ENCODE results near the gene AKT2.
A peak's percentile ranks its signal among the peaks of the same experiment; 100 is the strongest.

AKT2 gene

GRCh38 chr19:40312533-40312932 lies 27.4 kb upstream of the AKT2 start:
- Mint-ChIP-seq H3K9me3 (no peaks in the 10 kb centered on the region), H3K27ac (no peak overlapping the region), H3K4me3 (no peak overlapping the region), H3K27me3 (no peaks in the 10 kb centered on the region), H3K4me1 (no peaks in the 10 kb centered on the region), H3K36me3 (no peaks in the 10 kb centered on the region)

- Mint-ChIP-seq H3K27ac (no peak overlapping the region), H3K36me3 (no peaks in the 10 kb centered on the region), H3K4me3 (no peak overlapping the region), H3K9me3 (no peaks in the 10 kb centered on the region), H3K27me3 (no peaks in the 10 kb centered on the region), H3K4me1 (peaks cover 3% of the 10 kb centered on the region)
Measured at GRCh38 chr19:40309666-40310065, 24.5 kb upstream of the AKT2 start.

GRCh38 chr19:40305403-40305802 lies 20.3 kb upstream of the AKT2 start:
- no peaks in the 10 kb centered on the region for H3K27me3 Mint-ChIP-seq
- no peak overlapping the region for H3K27ac Mint-ChIP-seq
- no peaks in the 10 kb centered on the region for H3K9me3 Mint-ChIP-seq
- H3K36me3 Mint-ChIP-seq: no peaks in the 10 kb centered on the region
- no peak overlapping the region for H3K4me3 Mint-ChIP-seq
- H3K4me1 Mint-ChIP-seq: peaks cover 3% of the 10 kb centered on the region

- Mint-ChIP-seq H3K27ac (no peak overlapping the region), H3K4me1 (peaks cover 3% of the 10 kb centered on the region), H3K36me3 (no peaks in the 10 kb centered on the region)
Measured at GRCh38 chr19:40304306-40304705, 19.2 kb upstream of the AKT2 start.

GRCh38 chr19:40303765-40304164 lies 18.6 kb upstream of the AKT2 start:
- H3K27ac Mint-ChIP-seq: no peak overlapping the region

More at GRCh38 chr19:40304306-40304705, 19.2 kb upstream of the AKT2 start:
- H3K27me3 Mint-ChIP-seq: no peaks in the 10 kb centered on the region
- H3K4me3 Mint-ChIP-seq: no peak overlapping the region
- H3K9me3 Mint-ChIP-seq: no peaks in the 10 kb centered on the region

GRCh38 chr19:40302224-40303011 lies 17.3 kb upstream of the AKT2 start:
- Mint-ChIP-seq H3K36me3 (no peaks in the 10 kb centered on the region), H3K9me3 (no peaks in the 10 kb centered on the region), H3K4me3 (no peak overlapping the region), H3K27me3 (no peaks in the 10 kb centered on the region), H3K4me1 (peaks cover 3% of the 10 kb centered on the region), H3K27ac (no peak overlapping the region)

More at GRCh38 chr19:40303765-40304164, 18.6 kb upstream of the AKT2 start:
- peaks cover 3% of the 10 kb centered on the region for H3K4me1 Mint-ChIP-seq
- H3K36me3 Mint-ChIP-seq: no peaks in the 10 kb centered on the region
- H3K9me3 Mint-ChIP-seq: no peaks in the 10 kb centered on the region
- no peaks in the 10 kb centered on the region for H3K27me3 Mint-ChIP-seq
- H3K4me3 Mint-ChIP-seq: no peak overlapping the region

- no peaks in the 10 kb centered on the region for H3K9me3 Mint-ChIP-seq
- no peak overlapping the region for H3K4me3 Mint-ChIP-seq
- peaks cover 3% of the 10 kb centered on the region for H3K4me1 Mint-ChIP-seq
Measured at GRCh38 chr19:40300668-40301067, 15.5 kb upstream of the AKT2 start.

GRCh38 chr19:40298026-40298425 lies 12.9 kb upstream of the AKT2 start:
- Mint-ChIP-seq H3K27me3 (no peaks in the 10 kb centered on the region), H3K27ac (no peak overlapping the region), H3K9me3 (no peaks in the 10 kb centered on the region), H3K4me1 (no peaks in the 10 kb centered on the region), H3K4me3 (no peak overlapping the region), H3K36me3 (no peaks in the 10 kb centered on the region)

More at GRCh38 chr19:40300668-40301067, 15.5 kb upstream of the AKT2 start:
- H3K36me3 Mint-ChIP-seq: no peaks in the 10 kb centered on the region
- no peak overlapping the region for H3K27ac Mint-ChIP-seq
- no peaks in the 10 kb centered on the region for H3K27me3 Mint-ChIP-seq

- no peaks in the 10 kb centered on the region for H3K4me1 Mint-ChIP-seq
- no peak overlapping the region for H3K27ac Mint-ChIP-seq
- no peaks in the 10 kb centered on the region for H3K27me3 Mint-ChIP-seq
- no peaks in the 10 kb centered on the region for H3K9me3 Mint-ChIP-seq
- H3K4me3 Mint-ChIP-seq: no peak overlapping the region
- no peaks in the 10 kb centered on the region for H3K36me3 Mint-ChIP-seq
Measured at GRCh38 chr19:40294560-40294959, 9.4 kb upstream of the AKT2 start.

- H3K4me1 Mint-ChIP-seq: peaks cover 38% of the 10 kb centered on the region
- H3K9me3 Mint-ChIP-seq: no peaks in the 10 kb centered on the region
- no peaks in the 10 kb centered on the region for H3K36me3 Mint-ChIP-seq
- H3K4me3 Mint-ChIP-seq: peak overlapping the region; percentile 51
- peak overlapping the region; percentile 66 for H3K27ac Mint-ChIP-seq
- no peaks in the 10 kb centered on the region for H3K27me3 Mint-ChIP-seq
Measured at GRCh38 chr19:40286971-40287421, 1.9 kb upstream of the AKT2 start.

- Mint-ChIP-seq H3K9me3 (no peaks in the 10 kb centered on the region), H3K36me3 (no peaks in the 10 kb centered on the region), H3K27ac (peak overlapping the region; percentile 41), H3K27me3 (no peaks in the 10 kb centered on the region), H3K4me3 (peak overlapping the region; percentile 83), H3K4me1 (peaks cover 43% of the 10 kb centered on the region)
Measured at GRCh38 chr19:40286235-40286970, 1.3 kb upstream of the AKT2 start.

GRCh38 chr19:40285353-40286234 lies 449 bp upstream of the AKT2 start:
- H3K27ac Mint-ChIP-seq: peak overlapping the region; percentile 93
- peaks cover 50% of the 10 kb centered on the region for H3K4me1 Mint-ChIP-seq
- no peaks in the 10 kb centered on the region for H3K27me3 Mint-ChIP-seq

GRCh38 chr19:40284251-40284500 lies 969 bp downstream of the AKT2 start:
- Mint-ChIP-seq H3K9me3 (no peaks in the 10 kb centered on the region), H3K4me1 (peaks cover 62% of the 10 kb centered on the region), H3K4me3 (peak overlapping the region; percentile 96), H3K27ac (peak overlapping the region; percentile 93), H3K36me3 (no peaks in the 10 kb centered on the region), H3K27me3 (no peaks in the 10 kb centered on the region)

More at GRCh38 chr19:40285353-40286234, 449 bp upstream of the AKT2 start:
- H3K4me3 Mint-ChIP-seq: peak overlapping the region; percentile 83
- no peaks in the 10 kb centered on the region for H3K36me3 Mint-ChIP-seq
- H3K9me3 Mint-ChIP-seq: no peaks in the 10 kb centered on the region

- no peaks in the 10 kb centered on the region for H3K9me3 Mint-ChIP-seq
- H3K27me3 Mint-ChIP-seq: no peaks in the 10 kb centered on the region
- H3K4me3 Mint-ChIP-seq: peak overlapping the region; percentile 96
- no peaks in the 10 kb centered on the region for H3K36me3 Mint-ChIP-seq
- H3K4me1 Mint-ChIP-seq: peaks cover 64% of the 10 kb centered on the region
- peak overlapping the region; percentile 25 for H3K27ac Mint-ChIP-seq
Measured at GRCh38 chr19:40283414-40284250, 1.5 kb downstream of the AKT2 start.

GRCh38 chr19:40282920-40283319 lies 2.2 kb downstream of the AKT2 start:
- Mint-ChIP-seq H3K27me3 (no peaks in the 10 kb centered on the region), H3K4me3 (peak overlapping the region; percentile 96), H3K36me3 (no peaks in the 10 kb centered on the region), H3K27ac (peak overlapping the region; percentile 25), H3K9me3 (no peaks in the 10 kb centered on the region), H3K4me1 (peaks cover 71% of the 10 kb centered on the region)

All from activated naive CD4-positive, alpha-beta T cell treated with anti-CD3 and anti-CD28 coated beads, Interleukin-2, amount 50 U/mL, for 24 hours (primary cell).